CD14-positive monocyte (primary cell): ENCODE results near the gene SORBS2. TPM values are rescaled to one million over a fixed set of nuclear protein-coding genes. Genes with fewer than 3 reads are reported as not detected.

Experiments used
- DNase-seq, 3 donors: peaks; one replicate each; pipeline ENCODE4 v3.0.0-alpha.2; 2011 to 2022
- H2AFZ ChIP-seq: 2 replicates; pipeline ENCODE4 v1.6.0; 2012; ENCODE audit warnings: mild to moderate bottlenecking, low read depth, low read length, inconsistent platforms; ENCODE audit not compliant: insufficient read depth, poor library complexity, severe bottlenecking
- H3K27ac ChIP-seq, 2 donors: 1 replicate in 1 of 2; 2 replicates in 1 of 2; pipeline ENCODE4 v1.5.1; 2012 to 2013; ENCODE audit warnings: low read length in 2 of 2, control low read depth in 1 of 2, inconsistent platforms in 1 of 2, low read depth in 1 of 2, mild to moderate bottlenecking in 1 of 2
- H3K27me3 ChIP-seq, 2 donors: one replicate each; pipeline versions ENCODE4 v1.6.0 to v1.6.1; 2011 to 2013; ENCODE audit warnings: low read length in 2 of 2; ENCODE audit not compliant: control insufficient read depth in 2 of 2, insufficient read depth in 2 of 2
- H3K36me3 ChIP-seq, 2 donors: replicated peaks in 1 of 2; 1 replicate in 1 of 2; 2 replicates in 1 of 2; pipeline versions ENCODE4 v1.5.1 to v1.6.1; 2012 to 2013; ENCODE audit warnings: low read length in 2 of 2, control low read depth in 1 of 2, inconsistent platforms in 1 of 2, mild to moderate bottlenecking in 1 of 2; ENCODE audit not compliant: insufficient read depth in 2 of 2, control insufficient read depth in 1 of 2
- H3K4me1 ChIP-seq, 2 donors: 1 replicate in 1 of 2; 2 replicates in 1 of 2; pipeline versions ENCODE4 v1.5.1 to v1.6.1; 2012 to 2013; ENCODE audit warnings: low read length in 2 of 2, control low read depth in 1 of 2, inconsistent platforms in 1 of 2, mild to moderate bottlenecking in 1 of 2, moderate library complexity in 1 of 2; ENCODE audit not compliant: insufficient read depth in 2 of 2, control insufficient read depth in 1 of 2
- H3K4me2 ChIP-seq: replicated peaks from 2 replicates; pipeline ENCODE3; 2012; ENCODE audit warnings: low read length, moderate library complexity, mild to moderate bottlenecking; ENCODE audit not compliant: poor library complexity, severe bottlenecking; ENCODE audit errors: extremely low read depth
- H3K4me3 ChIP-seq, 3 experiments: fragments of 200-600 bp in 1 of 3; sonication (generic) in 1 of 3; replicated peaks in 1 of 3; 1 replicate in 2 of 3; 2 replicates in 1 of 3; pipeline ENCODE4 v1.5.1; 2011 to 2013; ENCODE audit warnings: low read length in 3 of 3, mild to moderate bottlenecking in 3 of 3, control low read depth in 2 of 3, low read depth in 2 of 3, inconsistent platforms in 1 of 3, moderate library complexity in 1 of 3
- H3K79me2 ChIP-seq: 2 replicates; pipeline ENCODE4 v1.6.0; 2012; ENCODE audit warnings: mild to moderate bottlenecking, control low read depth, inconsistent platforms, low read length, moderate library complexity; ENCODE audit not compliant: insufficient read depth
- H3K9ac ChIP-seq: 2 replicates; pipeline ENCODE4 v1.6.0; 2017; ENCODE audit warnings: low read length, mild to moderate bottlenecking; ENCODE audit not compliant: insufficient read depth, poor library complexity, severe bottlenecking
- H3K9me3 ChIP-seq, 2 donors: replicated peaks in 1 of 2; 1 replicate in 1 of 2; 2 replicates in 1 of 2; pipeline versions ENCODE4 v1.5.1 to v1.6.1; 2012 to 2013; ENCODE audit warnings: low read length in 2 of 2, control low read depth in 1 of 2; ENCODE audit not compliant: control insufficient read depth in 1 of 2, insufficient read depth in 1 of 2
- H4K20me1 ChIP-seq: 2 replicates; pipeline ENCODE4 v1.6.0; 2012; ENCODE audit warnings: mild to moderate bottlenecking, low read length, control low read depth, moderate library complexity; ENCODE audit not compliant: insufficient read depth
- H3K27ac Mint-ChIP-seq, 7 donors: one replicate each; pipeline ENCODE4 v1.8.0; 2020; ENCODE audit warnings: mild to moderate bottlenecking in 7 of 7, mixed read lengths in 7 of 7, moderate library complexity in 6 of 7, inconsistent platforms in 2 of 7
- H3K27me3 Mint-ChIP-seq, 3 donors: one replicate each; pipeline ENCODE4 v1.8.0; 2021 to 2022; ENCODE audit warnings: low read depth in 3 of 3, mild to moderate bottlenecking in 3 of 3, mixed read lengths in 3 of 3, moderate library complexity in 3 of 3, inconsistent platforms in 1 of 3
- H3K36me3 Mint-ChIP-seq, 2 donors: one replicate each; pipeline ENCODE4 v1.8.0; 2020; ENCODE audit warnings: mixed read lengths in 2 of 2, inconsistent platforms in 1 of 2, mild to moderate bottlenecking in 1 of 2
- H3K4me1 Mint-ChIP-seq: one replicate; pipeline ENCODE4 v1.8.0; 2020; ENCODE audit warnings: mild to moderate bottlenecking, mixed read lengths
- H3K4me3 Mint-ChIP-seq, 2 donors: one replicate each; pipeline ENCODE4 v1.8.0; 2020; ENCODE audit warnings: mild to moderate bottlenecking in 2 of 2, mixed read lengths in 2 of 2, moderate library complexity in 1 of 2
- H3K9me3 Mint-ChIP-seq, 7 donors: one replicate each; pipeline ENCODE4 v1.8.0; 2020 to 2022; ENCODE audit warnings: mixed read lengths in 7 of 7, mild to moderate bottlenecking in 6 of 7, moderate library complexity in 6 of 7, inconsistent platforms in 2 of 7
- CTCF ChIP-seq: fragments of 200-600 bp; IDR thresholded peaks from one replicate; pipeline ENCODE4 v1.8.0; 2022; ENCODE audit warnings: antibody characterized with exemption, mild to moderate bottlenecking
- WGBS: methylation state at CpG from one replicate; pipeline ENCODE4 v1.1.5; 2013; ENCODE audit warnings: missing lambda C conversion rate; ENCODE audit not compliant: insufficient coverage; 5-methylcytosine and 5-hydroxymethylcytosine counted together
- intact Hi-C, 2 donors: fragments of 100-400 bp; cut with micrococcal nuclease; formaldehyde crosslinking; loops; one replicate each; pipeline versions ENCODE4 v1.15.0 to v1.15.1; 2023
- polyA plus RNA-seq, 3 donors: library from polyadenylated mRNA; depleted of rRNA in 1 of 3; unstranded in 2 of 3; stranded (reverse) in 1 of 3; fragments of 300-500 nt in 2 of 3; fragments of >200 nt in 1 of 3; fragmentation: Illumina TruSeq in 2 of 3; gene quantifications; 1 replicate in 2 of 3; 2 replicates in 1 of 3; pipeline ENCODE4 v1.2.3, GENCODE V29; 2012 to 2021

The SORBS2 gene
- polyA plus RNA-seq, 3 donors, result not detected

- Histone ChIP-seq H3K36me3 (no peaks in the 10 kb centered on the region), H3K27me3 (peaks cover 0 to under 1% of the 10 kb centered on the region in 2 donors), H3K4me2 (peak overlapping the region; percentile 0), H3K79me2 (no peaks in the 10 kb centered on the region), H3K4me1 (peaks cover 36 to 42% of the 10 kb centered on the region in 2 donors), H3K27ac (no peak overlapping the region), H3K9ac (no peak overlapping the region), H3K9me3 (no peaks in the 10 kb centered on the region), H3K4me3 (no peak overlapping the region), H4K20me1 (no peaks in the 10 kb centered on the region), H2AFZ (no peak overlapping the region)
- Mint-ChIP-seq H3K36me3 (peaks cover 2 to 4% of the 10 kb centered on the region in 2 donors), H3K4me1 (peaks cover 43% of the 10 kb centered on the region), H3K27ac (peak overlapping the region in 5 of 7 donors; percentile 15 to 81 (median 68)), H3K27me3 (peaks cover 3 to 9% (median 6%) of the 10 kb centered on the region in 3 donors), H3K4me3 (no peak overlapping the region), H3K9me3 (peaks cover 0 to 9% (median 4%) of the 10 kb centered on the region in 7 donors)
- DNase-seq, result peak in 1 of 3 donors; percentile 27
- TF ChIP-seq CTCF, result no peak
- no CpG with 5 or more reads among the region's 2 CpGs for WGBS
- intact Hi-C loops, result no loop called here
Observed at GRCh38 chr4:185743722-185744487, 68.1 kb downstream of the SORBS2 start.

GRCh38 chr4:185742766-185743165, 69.2 kb downstream of the SORBS2 start:
- H2AFZ ChIP-seq, result peak overlapping the region; percentile 58
- Mint-ChIP-seq H3K27me3 (peaks cover 3 to 4% (median 3%) of the 10 kb centered on the region in 3 donors), H3K9me3 (peaks cover 0 to 9% (median 4%) of the 10 kb centered on the region in 7 donors), H3K4me3 (no peak overlapping the region), H3K27ac (no peak overlapping the region), H3K36me3 (peaks cover 2 to 4% of the 10 kb centered on the region in 2 donors), H3K4me1 (peaks cover 53% of the 10 kb centered on the region)
- no peaks in the 10 kb centered on the region for H4K20me1 ChIP-seq
- peak in 1 of 3 donors; percentile 27 for DNase-seq
- 13% methylated on average over 7 of the region's 8 CpGs for WGBS
- intact Hi-C loops, result no loop called here
- peaks cover 48 to 54% of the 10 kb centered on the region in 2 donors for H3K4me1 ChIP-seq
- no peaks in the 10 kb centered on the region for H3K79me2 ChIP-seq
- no peak for TF ChIP-seq CTCF
- no peaks in the 10 kb centered on the region for H3K27me3 ChIP-seq
- no peak overlapping the region for H3K4me3 ChIP-seq
- H3K9ac ChIP-seq, result no peak overlapping the region
- no peaks in the 10 kb centered on the region for H3K36me3 ChIP-seq
- no peak overlapping the region for H3K4me2 ChIP-seq
- H3K27ac ChIP-seq, result no peak overlapping the region
- H3K9me3 ChIP-seq, result no peaks in the 10 kb centered on the region
